SK-N-DZ (cell line): Measurements from ENCODE around the gene TLCD5. TPM values are rescaled to one million over a fixed set of nuclear protein-coding genes. Genes with fewer than 3 reads are reported as not detected.

ENCODE experiments used
- DNase-seq: peaks from one replicate; pipeline ENCODE4 v3.0.0-alpha.2; 2015; ENCODE audit warnings: low spot score
- polyA plus RNA-seq, 2 experiments: library from polyadenylated mRNA; depleted of rRNA; stranded (reverse); fragments of >200 nt; gene quantifications; 2 replicates each; pipeline ENCODE4 v1.2.3, GENCODE V29; 2014

Gene TLCD5
- 9.7 and 10.9 TPM in 2 replicates for polyA plus RNA-seq (2014; cell fraction: cytosol; rRNA removed)
- 7.6 and 10.0 TPM in 2 replicates for polyA plus RNA-seq (2014; cell fraction: nucleus; rRNA removed)

- peak; percentile 71 for DNase-seq
Measured at GRCh38 chr11:120324932-120325810, at the start of gene TLCD5. Gene TLCD5 (plus strand): TSS chr11:120325299. CDS start chr11:120327442, 2,143 bp downstream.

- DNase-seq: no peak
Measured at GRCh38 chr11:120279502-120279901, 45.6 kb upstream of the TLCD5 start.

GRCh38 chr11:120280600-120281051, 44.5 kb upstream of the TLCD5 start:
- DNase-seq: peak; percentile 40

GRCh38 chr11:120281143-120281795, 43.8 kb upstream of the TLCD5 start:
- DNase-seq: no peak

- no peak for DNase-seq
Measured at GRCh38 chr11:120283124-120283523, 42.0 kb upstream of the TLCD5 start.

- DNase-seq: no peak
Measured at GRCh38 chr11:120284272-120284671, 40.8 kb upstream of the TLCD5 start.

- DNase-seq: no peak
Measured at GRCh38 chr11:120285256-120285655, 39.8 kb upstream of the TLCD5 start.

- no peak for DNase-seq
Measured at GRCh38 chr11:120288021-120288420, 37.1 kb upstream of the TLCD5 start.

GRCh38 chr11:120289426-120289825, 35.7 kb upstream of the TLCD5 start:
- DNase-seq: no peak

- no peak for DNase-seq
Measured at GRCh38 chr11:120290956-120291355, 34.1 kb upstream of the TLCD5 start.

GRCh38 chr11:120293038-120293800, 31.9 kb upstream of the TLCD5 start:
- DNase-seq: no peak

- DNase-seq: no peak
Measured at GRCh38 chr11:120294096-120294495, 31.0 kb upstream of the TLCD5 start.

GRCh38 chr11:120295099-120295498, 30.0 kb upstream of the TLCD5 start:
- no peak for DNase-seq

GRCh38 chr11:120296554-120296953, 28.5 kb upstream of the TLCD5 start:
- DNase-seq: no peak

GRCh38 chr11:120298461-120298860, 26.6 kb upstream of the TLCD5 start:
- no peak for DNase-seq

GRCh38 chr11:120302001-120302805, 22.9 kb upstream of the TLCD5 start:
- no peak for DNase-seq

- peak; percentile 50 for DNase-seq
Measured at GRCh38 chr11:120303004-120303637, 22.0 kb upstream of the TLCD5 start.

GRCh38 chr11:120304526-120304925, 20.6 kb upstream of the TLCD5 start:
- no peak for DNase-seq

- DNase-seq: no peak
Measured at GRCh38 chr11:120305286-120305685, 19.8 kb upstream of the TLCD5 start.

GRCh38 chr11:120306519-120307242, 18.4 kb upstream of the TLCD5 start:
- DNase-seq: no peak
